Gastrocnemius medialis (tissue), 4 donors: ENCODE data around the gene PCSK5.

Experiments
- POLR2A ChIP-seq, 2 donors: fragments of 450-650 bp; IDR thresholded peaks; one replicate each; pipeline ENCODE4 v1.6.1; 2017; ENCODE audit warnings: antibody characterized with exemption in 2 of 2, mild to moderate bottlenecking in 2 of 2, moderate library complexity in 2 of 2
- TF ChIP-seq, protein P1 (sequence below), 5 experiments: fragments of 450-650 bp in 3 of 5; fragments of 200-600 bp in 2 of 5; sonication (generic) in 2 of 5; IDR thresholded peaks in 4 of 5; conservative IDR thresholded peaks in 1 of 5; 1 replicate in 4 of 5; 2 replicates in 1 of 5; pipeline ENCODE4 v1.5.1; 2016 to 2019; ENCODE audit warnings: antibody characterized with exemption in 5 of 5, mild to moderate bottlenecking in 3 of 5, moderate library complexity in 3 of 5

DNA sequence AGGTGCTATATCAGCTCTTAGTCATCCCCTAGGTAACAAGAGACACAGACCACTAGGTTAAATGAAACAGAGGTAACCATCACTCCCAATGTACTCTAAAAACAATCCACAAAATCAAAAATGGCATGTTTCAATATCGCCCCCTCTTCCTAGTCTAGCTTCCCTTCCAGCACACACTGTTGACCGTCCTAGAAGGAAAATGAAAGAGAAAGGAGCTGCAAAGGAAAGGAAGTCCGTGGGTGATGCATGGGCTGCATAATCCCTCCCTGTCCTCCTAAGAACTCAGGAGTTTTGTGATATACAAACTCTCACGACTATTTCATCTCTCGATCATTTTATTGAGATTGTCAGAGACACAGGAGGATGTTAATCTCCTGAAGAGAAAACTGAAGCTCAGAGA is 402.2 kb downstream of the PCSK5 start:
- TF ChIP-seq, protein P1, sequence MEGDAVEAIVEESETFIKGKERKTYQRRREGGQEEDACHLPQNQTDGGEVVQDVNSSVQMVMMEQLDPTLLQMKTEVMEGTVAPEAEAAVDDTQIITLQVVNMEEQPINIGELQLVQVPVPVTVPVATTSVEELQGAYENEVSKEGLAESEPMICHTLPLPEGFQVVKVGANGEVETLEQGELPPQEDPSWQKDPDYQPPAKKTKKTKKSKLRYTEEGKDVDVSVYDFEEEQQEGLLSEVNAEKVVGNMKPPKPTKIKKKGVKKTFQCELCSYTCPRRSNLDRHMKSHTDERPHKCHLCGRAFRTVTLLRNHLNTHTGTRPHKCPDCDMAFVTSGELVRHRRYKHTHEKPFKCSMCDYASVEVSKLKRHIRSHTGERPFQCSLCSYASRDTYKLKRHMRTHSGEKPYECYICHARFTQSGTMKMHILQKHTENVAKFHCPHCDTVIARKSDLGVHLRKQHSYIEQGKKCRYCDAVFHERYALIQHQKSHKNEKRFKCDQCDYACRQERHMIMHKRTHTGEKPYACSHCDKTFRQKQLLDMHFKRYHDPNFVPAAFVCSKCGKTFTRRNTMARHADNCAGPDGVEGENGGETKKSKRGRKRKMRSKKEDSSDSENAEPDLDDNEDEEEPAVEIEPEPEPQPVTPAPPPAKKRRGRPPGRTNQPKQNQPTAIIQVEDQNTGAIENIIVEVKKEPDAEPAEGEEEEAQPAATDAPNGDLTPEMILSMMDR (IDR thresholded peaks at IDR 0.05 in 4 of 5, conservative IDR thresholded peaks at IDR 0.05 in 1 of 5), result no peak
- no peak for TF ChIP-seq POLR2A (IDR thresholded peaks at IDR 0.05)
